Activated CD4-positive, alpha-beta T cell treated with anti-CD3 and anti-CD28 coated beads, Interleukin-2, amount 50 U/mL, for 24 hours (primary cell): Measurements from ENCODE around the gene RIMS1.

ENCODE experiments used
- DNase-seq, 2 donors: peaks; one replicate each; pipeline ENCODE4 v3.0.0-alpha.2; 2020; ENCODE audit warnings: low read depth in 1 of 2, low spot score in 1 of 2

The RIMS1 gene

GRCh38 chr6:71886184-71887005, at the start of gene RIMS1:
RIMS1 (plus strand) TSS chr6:71886550; CDS start chr6:71887024, 474 bp downstream.
- DNase-seq = no peak

- no peak for DNase-seq
These were observed 35.1 kb upstream of the RIMS1 start for GRCh38 chr6:71851214-71851613.

GRCh38 chr6:71852948-71853347, 33.4 kb upstream of the RIMS1 start:
- DNase-seq = no peak

GRCh38 chr6:71855406-71855805, 30.9 kb upstream of the RIMS1 start:
- DNase-seq = no peak

GRCh38 chr6:71879016-71879415, 7.3 kb upstream of the RIMS1 start:
- DNase-seq = no peak

GRCh38 chr6:71887006-71887743, 825 bp downstream of the RIMS1 start:
- DNase-seq = no peak

- DNase-seq = no peak
These were observed 1.4 kb downstream of the RIMS1 start for GRCh38 chr6:71887744-71888230.

GRCh38 chr6:71888756-71889340, 2.5 kb downstream of the RIMS1 start:
- no peak for DNase-seq

- DNase-seq = no peak
These were observed 3.0 kb downstream of the RIMS1 start for GRCh38 chr6:71889366-71889765.

GRCh38 chr6:71892641-71893040, 6.3 kb downstream of the RIMS1 start:
- DNase-seq = no peak

GRCh38 chr6:71900642-71901041, 14.3 kb downstream of the RIMS1 start:
- DNase-seq = no peak

- DNase-seq = no peak
These were observed 15.9 kb downstream of the RIMS1 start for GRCh38 chr6:71902261-71902660.

GRCh38 chr6:71906813-71907212, 20.5 kb downstream of the RIMS1 start:
- no peak for DNase-seq

- no peak for DNase-seq
These were observed 21.9 kb downstream of the RIMS1 start for GRCh38 chr6:71908162-71908765.

GRCh38 chr6:71913444-71914234, 27.3 kb downstream of the RIMS1 start:
- DNase-seq = no peak

GRCh38 chr6:71929047-71929446, 42.7 kb downstream of the RIMS1 start:
- no peak for DNase-seq

- DNase-seq = no peak
These were observed 47.5 kb downstream of the RIMS1 start for GRCh38 chr6:71933881-71934280.

GRCh38 chr6:71965404-71965803, 79.1 kb downstream of the RIMS1 start:
- no peak for DNase-seq

GRCh38 chr6:71967436-71967835, 81.1 kb downstream of the RIMS1 start:
- no peak for DNase-seq

GRCh38 chr6:71977884-71978283, 91.5 kb downstream of the RIMS1 start:
- no peak for DNase-seq

GRCh38 chr6:71979911-71980310, 93.6 kb downstream of the RIMS1 start:
- DNase-seq = no peak
